HepG2 (cell line): ENCODE results near the gene CD3G. TPM values are rescaled to one million over a fixed set of nuclear protein-coding genes. Genes with fewer than 3 reads are reported as not detected.

Experiments
- ATAC-seq: fragments of 200-7000 bp; cut with Tn5 transposase; 3 replicates; pipeline ENCODE4 v1.9.1; 2020; ENCODE audit warnings: mild to moderate bottlenecking, moderate library complexity
- BruUV-seq: library from RNA; stranded (reverse); fragments of 400-500 nt; replicated peaks from 2 replicates; lab custom pipeline; 2021; lab: Mats Ljungman, UMichigan
- CTCF ChIA-PET: fragments of 300-600 bp; formaldehyde crosslinking; extraction: SDS; loops from one replicate; lab custom pipeline; 2021; ENCODE audit warnings: low total read pairs, inconsistent platforms, low intra/inter-chr PET ratio; lab: Yijun Ruan, JAX
- POLR2A ChIA-PET: fragments of 350-600 bp; sonication (Branson Sonifier 250); formaldehyde crosslinking; loops from one replicate; lab custom pipeline; 2020; ENCODE audit warnings: antibody characterized with exemption, inconsistent platforms; lab: Yijun Ruan, JAX
- DNase-seq: peaks from one replicate; pipeline ENCODE4 v3.0.0-alpha.2; 2015; ENCODE audit warnings: low spot score
- FAIRE-seq: peaks from 3 replicates; lab custom pipeline; 2011; peaks lifted over from hg19 to GRCh38; lab: Jason Lieb, UNC
- H2AFZ ChIP-seq: one replicate; pipeline ENCODE4 v1.6.1; 2011; ENCODE audit warnings: low read length, inconsistent platforms
- H3K27ac ChIP-seq: fragments of 300-600 bp; 3 replicates; pipeline ENCODE4 v1.8.0; 2011; ENCODE audit warnings: mixed run types, mild to moderate bottlenecking, mixed read lengths, low read length, inconsistent platforms; ENCODE audit not compliant: insufficient read depth; ENCODE audit errors: extremely low read length
- H3K27me3 ChIP-seq, 2 experiments: fragments of 200-600 bp in 1 of 2; 2 replicates in 1 of 2; 3 replicates in 1 of 2; pipeline versions ENCODE4 v1.6.0 to v1.8.0; 2011; ENCODE audit warnings: low read length in 2 of 2, mild to moderate bottlenecking in 2 of 2, moderate library complexity in 2 of 2, inconsistent platforms in 1 of 2; ENCODE audit not compliant: insufficient read depth in 2 of 2, control insufficient read depth in 1 of 2
- H3K36me3 ChIP-seq, 2 experiments: fragments of 200-600 bp in 1 of 2; replicated peaks in 1 of 2; 2 replicates in 1 of 2; 3 replicates in 1 of 2; pipeline versions ENCODE4 v1.5.1 to v1.8.0; 2011; ENCODE audit warnings: low read length in 2 of 2, inconsistent platforms in 1 of 2; ENCODE audit not compliant: insufficient read depth in 2 of 2, control insufficient read depth in 1 of 2
- H3K4me1 ChIP-seq: 2 replicates; pipeline ENCODE4 v1.5.1; 2012; ENCODE audit warnings: low read length, inconsistent platforms; ENCODE audit not compliant: insufficient read depth
- H3K4me2 ChIP-seq: 2 replicates; pipeline ENCODE4 v1.6.0; 2011; ENCODE audit warnings: low read depth, low read length, inconsistent platforms
- H3K4me3 ChIP-seq, 3 experiments: fragments of 200-600 bp in 1 of 3; sonication (generic), shearing (Covaris generic) in 1 of 3; replicated peaks in 1 of 3; 2 replicates each; pipeline ENCODE4 v1.5.1; 2011 to 2016; ENCODE audit warnings: low read length in 3 of 3, inconsistent platforms in 2 of 3, low read depth in 2 of 3, mild to moderate bottlenecking in 2 of 3, control low read depth in 1 of 3, mixed read lengths in 1 of 3; ENCODE audit not compliant: insufficient read depth in 1 of 3
- H3K79me2 ChIP-seq: one replicate; pipeline ENCODE4 v1.6.1; 2011; ENCODE audit warnings: low read length, inconsistent platforms; ENCODE audit not compliant: insufficient read depth
- H3K9ac ChIP-seq: 2 replicates; pipeline ENCODE4 v1.6.0; 2011; ENCODE audit warnings: mild to moderate bottlenecking, low read depth, low read length, inconsistent platforms; ENCODE audit not compliant: insufficient read depth
- H3K9me3 ChIP-seq: 2 replicates; pipeline ENCODE4 v1.5.1; 2012; ENCODE audit warnings: mild to moderate bottlenecking, low read length
- H4K20me1 ChIP-seq: 2 replicates; pipeline ENCODE4 v1.6.0; 2011; ENCODE audit warnings: inconsistent platforms, mild to moderate bottlenecking, low read length, moderate library complexity; ENCODE audit not compliant: insufficient read depth
- CHD2 ChIP-seq: IDR thresholded peaks from 2 replicates; pipeline ENCODE4 v1.6.1; 2011; ENCODE audit warnings: low read depth, low read length, improper control_type of control experiment
- NFIB ChIP-seq: sonication (generic); formaldehyde crosslinking; IDR thresholded peaks from 2 replicates; pipeline ENCODE4 v1.9.0; 2021; ENCODE audit warnings: missing genetic modification reagents, mild to moderate bottlenecking, borderline replicate concordance
- SIN3A ChIP-seq: IDR thresholded peaks from 2 replicates; pipeline ENCODE4 v1.6.1; 2011; ENCODE audit warnings: low read depth, mild to moderate bottlenecking, control low read depth, low read length, borderline replicate concordance
- ZNF20 ChIP-seq: sonication (generic); formaldehyde crosslinking; IDR thresholded peaks from 2 replicates; pipeline ENCODE4 v1.4.0; 2020; ENCODE audit warnings: mild to moderate bottlenecking, moderate library complexity, missing genetic modification reagents
- ZNF337 ChIP-seq: sonication (generic); formaldehyde crosslinking; IDR thresholded peaks from 2 replicates; pipeline ENCODE4 v1.5.1; 2020; ENCODE audit warnings: missing genetic modification reagents, low read depth, mild to moderate bottlenecking, borderline replicate concordance
- ZNF33A ChIP-seq: sonication (generic); formaldehyde crosslinking; IDR thresholded peaks from 2 replicates; pipeline ENCODE4 v1.5.1; 2020; ENCODE audit warnings: missing genetic modification reagents, mild to moderate bottlenecking, moderate library complexity, borderline replicate concordance
- ZNF343 ChIP-seq: sonication (generic); formaldehyde crosslinking; IDR thresholded peaks from 2 replicates; pipeline ENCODE4 v1.4.0; 2020; ENCODE audit warnings: mild to moderate bottlenecking, missing genetic modification reagents
- ZNF558 ChIP-seq: sonication (generic); formaldehyde crosslinking; IDR thresholded peaks from 2 replicates; pipeline ENCODE4 v1.9.0; 2022; ENCODE audit warnings: mild to moderate bottlenecking, missing genetic modification reagents, borderline replicate concordance
- ZNF564 ChIP-seq: sonication (generic); formaldehyde crosslinking; IDR thresholded peaks from 2 replicates; pipeline ENCODE4 v1.8.1; 2023; ENCODE audit warnings: mild to moderate bottlenecking, missing genetic modification reagents
- WGBS: methylation state at CpG from one replicate; pipeline ENCODE4 v1.1.6; 2017; ENCODE audit warnings: low lambda C conversion rate; 5-methylcytosine and 5-hydroxymethylcytosine counted together
- in situ Hi-C: cut with HindIII; loops from 2 replicates; pipeline ENCODE4 v1.10.0; 2017; ENCODE audit warnings: low pct_unique_long_range_greater_than_20kb; ENCODE audit not compliant: extremely low pct_ligation_motif_present
- intact Hi-C: fragments of 100-400 bp; cut with micrococcal nuclease; formaldehyde crosslinking; loops from one replicate; pipeline ENCODE4 v1.10.0; 2022; ENCODE audit not compliant: unreplicated experiment
- polyA plus RNA-seq, 8 experiments: library from polyadenylated mRNA; depleted of rRNA in 3 of 8; stranded (reverse) in 7 of 8; unstranded in 1 of 8; fragments of >200 nt; fragmentation: Illumina TruSeq in 4 of 8; extraction: Trizol in 4 of 8; gene quantifications; 2 replicates each; pipeline versions ENCODE4 v1.2.1 to v1.2.3, GENCODE V29; 2011 to 2016; ENCODE audit warnings: low read depth in 4 of 8, missing spikeins in 1 of 8, mixed read lengths in 1 of 8; ENCODE audit not compliant: insufficient read depth in 1 of 8
- total RNA-seq, 5 experiments: library from RNA; depleted of rRNA; stranded (reverse); fragments of >200 nt; fragmentation: Illumina TruSeq; extraction: Trizol; gene quantifications; 2 replicates each; pipeline ENCODE4 v1.2.3, GENCODE V29; 2016; ENCODE audit warnings: low read depth in 1 of 5
- TF ChIP-seq, protein P1 (sequence below): sonication (generic); formaldehyde crosslinking; IDR thresholded peaks from 2 replicates; pipeline ENCODE4 v1.5.1; 2020; ENCODE audit warnings: mild to moderate bottlenecking, missing genetic modification reagents
- TF ChIP-seq, protein P2 (sequence below), 2 experiments: sonication (generic) in 1 of 2; formaldehyde crosslinking in 1 of 2; IDR thresholded peaks; 2 replicates each; pipeline versions ENCODE4 v1.5.1 to v1.6.1; 2011 to 2020; ENCODE audit warnings: borderline replicate concordance in 1 of 2, low read depth in 1 of 2, low read length in 1 of 2, mild to moderate bottlenecking in 1 of 2, missing genetic modification reagents in 1 of 2, moderate library complexity in 1 of 2
- TF ChIP-seq, protein P3 (sequence below): sonication (generic); formaldehyde crosslinking; IDR thresholded peaks from 2 replicates; pipeline ENCODE4 v1.5.0; 2020; ENCODE audit warnings: missing genetic modification reagents
- TF ChIP-seq, protein P4 (sequence below): sonication (generic); formaldehyde crosslinking; IDR thresholded peaks from 2 replicates; pipeline ENCODE4 v1.5.0; 2020; ENCODE audit warnings: missing genetic modification reagents

The CD3G gene
- total and polyA plus RNA-seq, 2 of the 13 experiments (the other 11 are each of a cell fraction or from before 2014, with no cell fraction given), result not detected

DNA sequence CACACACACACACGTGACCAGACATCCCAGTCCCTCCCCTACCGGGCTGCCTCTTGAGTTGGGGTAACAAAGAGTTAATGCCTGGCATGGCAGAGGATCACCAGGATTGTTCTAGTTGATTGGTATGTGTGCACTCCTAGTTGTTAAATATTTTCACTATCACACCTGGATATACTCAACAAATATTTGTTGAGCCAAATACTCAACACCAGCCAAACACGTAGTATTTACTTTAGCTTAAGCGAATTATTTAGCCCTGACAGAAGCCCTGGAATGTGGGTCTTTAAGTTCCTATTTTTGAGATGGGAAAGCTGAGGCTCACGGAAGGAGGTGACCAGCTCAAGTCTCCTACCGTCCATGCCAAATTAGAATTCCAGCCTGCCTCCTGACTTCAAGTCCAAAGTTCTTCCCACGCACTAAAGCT, 29.1 kb upstream of the CD3G start (continued):
- TF ChIP-seq, protein P1, sequence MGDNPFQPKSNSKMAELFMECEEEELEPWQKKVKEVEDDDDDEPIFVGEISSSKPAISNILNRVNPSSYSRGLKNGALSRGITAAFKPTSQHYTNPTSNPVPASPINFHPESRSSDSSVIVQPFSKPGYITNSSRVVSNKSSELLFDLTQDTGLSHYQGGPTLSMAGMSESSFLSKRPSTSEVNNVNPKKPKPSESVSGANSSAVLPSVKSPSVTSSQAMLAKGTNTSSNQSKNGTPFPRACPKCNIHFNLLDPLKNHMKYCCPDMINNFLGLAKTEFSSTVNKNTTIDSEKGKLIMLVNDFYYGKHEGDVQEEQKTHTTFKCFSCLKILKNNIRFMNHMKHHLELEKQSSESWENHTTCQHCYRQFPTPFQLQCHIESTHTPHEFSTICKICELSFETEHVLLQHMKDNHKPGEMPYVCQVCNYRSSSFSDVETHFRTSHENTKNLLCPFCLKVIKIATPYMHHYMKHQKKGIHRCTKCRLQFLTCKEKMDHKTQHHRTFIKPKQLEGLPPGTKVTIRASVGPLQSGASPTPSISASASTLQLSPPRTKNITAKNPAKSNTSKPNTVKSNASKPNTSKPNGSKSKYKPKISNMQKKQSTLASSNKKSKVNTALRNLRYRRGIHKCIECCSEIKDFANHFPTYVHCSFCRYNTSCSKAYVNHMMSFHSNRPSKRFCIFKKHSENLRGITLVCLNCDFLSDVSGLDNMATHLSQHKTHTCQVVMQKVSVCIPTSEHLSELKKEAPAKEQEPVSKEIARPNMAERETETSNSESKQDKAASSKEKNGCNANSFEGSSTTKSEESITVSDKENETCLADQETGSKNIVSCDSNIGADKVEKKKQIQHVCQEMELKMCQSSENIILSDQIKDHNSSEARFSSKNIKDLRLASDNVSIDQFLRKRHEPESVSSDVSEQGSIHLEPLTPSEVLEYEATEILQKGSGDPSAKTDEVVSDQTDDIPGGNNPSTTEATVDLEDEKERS (CRISPR knock-in tag), result no peak
- TF ChIP-seq, protein P2, sequence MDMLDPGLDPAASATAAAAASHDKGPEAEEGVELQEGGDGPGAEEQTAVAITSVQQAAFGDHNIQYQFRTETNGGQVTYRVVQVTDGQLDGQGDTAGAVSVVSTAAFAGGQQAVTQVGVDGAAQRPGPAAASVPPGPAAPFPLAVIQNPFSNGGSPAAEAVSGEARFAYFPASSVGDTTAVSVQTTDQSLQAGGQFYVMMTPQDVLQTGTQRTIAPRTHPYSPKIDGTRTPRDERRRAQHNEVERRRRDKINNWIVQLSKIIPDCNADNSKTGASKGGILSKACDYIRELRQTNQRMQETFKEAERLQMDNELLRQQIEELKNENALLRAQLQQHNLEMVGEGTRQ (IDR thresholded peaks at IDR 0.05; ENCODE audit: low read depth, low read length), result no peak
- TF ChIP-seq, protein P2 (CRISPR knock-in tag; IDR thresholded peaks at IDR 0.05; ENCODE audit: borderline replicate concordance), result no peak

DNA sequence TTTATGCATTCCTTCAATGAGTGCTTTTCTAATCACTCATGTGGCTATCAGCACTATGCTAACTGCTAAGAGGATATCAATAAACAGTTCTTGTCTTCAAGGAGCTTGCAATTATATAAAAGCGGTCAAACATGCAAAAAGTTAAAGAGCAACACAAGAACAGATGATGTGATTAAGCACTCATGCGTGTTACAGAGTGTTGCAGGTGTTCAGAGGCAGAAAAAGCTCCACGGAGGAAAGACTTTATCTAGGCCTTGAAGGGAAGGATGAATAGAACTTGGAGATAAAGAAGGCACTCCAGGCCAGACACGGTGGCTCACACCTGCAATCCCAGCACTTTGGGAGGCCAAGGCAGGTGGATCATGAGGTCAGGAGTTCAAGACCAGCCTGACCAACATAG, 26.0 kb upstream of the CD3G start:
- no peak for FAIRE-seq
- no peaks in the 10 kb centered on the region for H4K20me1 ChIP-seq

More for the DNA sequence above, 26.0 kb upstream of the CD3G start:
- H3K79me2 ChIP-seq, result no peaks in the 10 kb centered on the region
- CTCF ChIA-PET, result no interaction called here
- no peak overlapping the region for H2AFZ ChIP-seq
- peaks cover 7 to 55% of the 10 kb centered on the region in 2 experiments; a peak in 4 of 5 replicates for H3K27me3 ChIP-seq
- H3K4me3 ChIP-seq, result no peak overlapping the region
- intact Hi-C loops, result no loop called here
- no peaks in the 10 kb centered on the region for H3K36me3 ChIP-seq
- in situ Hi-C loops, result no loop called here
- TF ChIP-seq ZNF564 (CRISPR knock-in tag) (no peak), ZNF20 (CRISPR knock-in tag) (no peak), CHD2 (no peak), NFIB (no peak), ZNF558 (CRISPR knock-in tag) (no peak), ZNF337 (no peak), SIN3A (no peak), ZNF33A (CRISPR knock-in tag) (no peak), ZNF343 (CRISPR knock-in tag) (no peak)
- TF ChIP-seq, protein P3, sequence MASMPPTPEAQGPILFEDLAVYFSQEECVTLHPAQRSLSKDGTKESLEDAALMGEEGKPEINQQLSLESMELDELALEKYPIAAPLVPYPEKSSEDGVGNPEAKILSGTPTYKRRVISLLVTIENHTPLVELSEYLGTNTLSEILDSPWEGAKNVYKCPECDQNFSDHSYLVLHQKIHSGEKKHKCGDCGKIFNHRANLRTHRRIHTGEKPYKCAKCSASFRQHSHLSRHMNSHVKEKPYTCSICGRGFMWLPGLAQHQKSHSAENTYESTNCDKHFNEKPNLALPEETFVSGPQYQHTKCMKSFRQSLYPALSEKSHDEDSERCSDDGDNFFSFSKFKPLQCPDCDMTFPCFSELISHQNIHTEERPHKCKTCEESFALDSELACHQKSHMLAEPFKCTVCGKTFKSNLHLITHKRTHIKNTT (CRISPR knock-in tag), result no peak
- TF ChIP-seq, protein P4, sequence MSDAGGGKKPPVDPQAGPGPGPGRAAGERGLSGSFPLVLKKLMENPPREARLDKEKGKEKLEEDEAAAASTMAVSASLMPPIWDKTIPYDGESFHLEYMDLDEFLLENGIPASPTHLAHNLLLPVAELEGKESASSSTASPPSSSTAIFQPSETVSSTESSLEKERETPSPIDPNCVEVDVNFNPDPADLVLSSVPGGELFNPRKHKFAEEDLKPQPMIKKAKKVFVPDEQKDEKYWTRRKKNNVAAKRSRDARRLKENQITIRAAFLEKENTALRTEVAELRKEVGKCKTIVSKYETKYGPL (CRISPR knock-in tag), result no peak
- WGBS, result 66% methylated on average over 4 of the region's 4 CpGs
- no peak for DNase-seq
- POLR2A ChIA-PET, result no interaction called here
- no peak overlapping the region for H3K9ac ChIP-seq
- no peaks in the 10 kb centered on the region for H3K9me3 ChIP-seq
- no peak overlapping the region for H3K4me2 ChIP-seq
- H3K27ac ChIP-seq, result no peak overlapping the region
- H3K4me1 ChIP-seq, result peaks cover 43% of the 10 kb centered on the region
- BruUV-seq, result no TSS peak
- ATAC-seq, result no peak
